ENCODE results near the gene CDKN2AIPNL. TPM values are rescaled to one million over a fixed set of nuclear protein-coding genes. Genes with fewer than 3 reads are reported as not detected.
"Not testable (repeated sequence)": the region's sequence is repeated elsewhere in the genome, so short reads cannot be mapped to it uniquely, and the experiment has no call there.

The CDKN2AIPNL gene
- total RNA-seq, 1 experiment from 2014 or later = 43.6 TPM

- in situ Hi-C loops (cut with HindIII; ENCODE audit: low pct_unique_long_range_greater_than_20kb, low sequenced_read_pairs) = no loop called here
- Histone ChIP-seq H3K27me3 (ENCODE audit: control insufficient read depth, insufficient read depth, low read length) (no peaks in the 10 kb centered on the region), H3K4me3 (ENCODE audit: low read depth in 2 of 2, low read length in 2 of 2) (no peak overlapping the region), H3K4me1 (ENCODE audit: control insufficient read depth, insufficient read depth, low read length) (peaks cover 3% of the 10 kb centered on the region; the same call in 1 of the 2 replicates), H3K27ac (ENCODE audit: low read length) (no peak overlapping the region), H3K9me3 (ENCODE audit: control insufficient read depth, insufficient read depth, low read depth, low read length) (no peaks in the 10 kb centered on the region), H3K36me3 (ENCODE audit: control insufficient read depth, insufficient read depth, low read length) (no peaks in the 10 kb centered on the region)
- intact Hi-C loops (cut with micrococcal nuclease; ENCODE audit: unreplicated experiment) = no loop called here
- ChIA-PET POLR2A (no interaction called here), CTCF (no interaction called here)
- DNase-seq (ENCODE audit: low read depth, low spot score) = no peak
- TF ChIP-seq TCF7L2 (IDR thresholded peaks at IDR 0.05; ENCODE audit: low read depth, low read length) (no peak), SIN3A (IDR thresholded peaks at IDR 0.05; ENCODE audit: borderline replicate concordance, insufficient read depth, low read depth, low read length) (no peak), CTCF (IDR thresholded peaks at IDR 0.05) (no peak), POLR2AphosphoS5 (IDR thresholded peaks at IDR 0.05; ENCODE audit: low read depth, low read length) (no peak)
- TF ChIP-seq, protein P1, sequence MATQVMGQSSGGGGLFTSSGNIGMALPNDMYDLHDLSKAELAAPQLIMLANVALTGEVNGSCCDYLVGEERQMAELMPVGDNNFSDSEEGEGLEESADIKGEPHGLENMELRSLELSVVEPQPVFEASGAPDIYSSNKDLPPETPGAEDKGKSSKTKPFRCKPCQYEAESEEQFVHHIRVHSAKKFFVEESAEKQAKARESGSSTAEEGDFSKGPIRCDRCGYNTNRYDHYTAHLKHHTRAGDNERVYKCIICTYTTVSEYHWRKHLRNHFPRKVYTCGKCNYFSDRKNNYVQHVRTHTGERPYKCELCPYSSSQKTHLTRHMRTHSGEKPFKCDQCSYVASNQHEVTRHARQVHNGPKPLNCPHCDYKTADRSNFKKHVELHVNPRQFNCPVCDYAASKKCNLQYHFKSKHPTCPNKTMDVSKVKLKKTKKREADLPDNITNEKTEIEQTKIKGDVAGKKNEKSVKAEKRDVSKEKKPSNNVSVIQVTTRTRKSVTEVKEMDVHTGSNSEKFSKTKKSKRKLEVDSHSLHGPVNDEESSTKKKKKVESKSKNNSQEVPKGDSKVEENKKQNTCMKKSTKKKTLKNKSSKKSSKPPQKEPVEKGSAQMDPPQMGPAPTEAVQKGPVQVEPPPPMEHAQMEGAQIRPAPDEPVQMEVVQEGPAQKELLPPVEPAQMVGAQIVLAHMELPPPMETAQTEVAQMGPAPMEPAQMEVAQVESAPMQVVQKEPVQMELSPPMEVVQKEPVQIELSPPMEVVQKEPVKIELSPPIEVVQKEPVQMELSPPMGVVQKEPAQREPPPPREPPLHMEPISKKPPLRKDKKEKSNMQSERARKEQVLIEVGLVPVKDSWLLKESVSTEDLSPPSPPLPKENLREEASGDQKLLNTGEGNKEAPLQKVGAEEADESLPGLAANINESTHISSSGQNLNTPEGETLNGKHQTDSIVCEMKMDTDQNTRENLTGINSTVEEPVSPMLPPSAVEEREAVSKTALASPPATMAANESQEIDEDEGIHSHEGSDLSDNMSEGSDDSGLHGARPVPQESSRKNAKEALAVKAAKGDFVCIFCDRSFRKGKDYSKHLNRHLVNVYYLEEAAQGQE (IDR thresholded peaks at IDR 0.05; ENCODE audit: insufficient read depth in 1 of 2, low read depth in 2 of 2, low read length in 1 of 2) = no peak
- no TSS peak for BruUV-seq (replicated peaks)
- no peak for ATAC-seq
Observed at GRCh38 chr5:134423376-134423775, 11.7 kb upstream of the CDKN2AIPNL start.

GRCh38 chr5:134422791-134423365, 11.2 kb upstream of the CDKN2AIPNL start:
- CTCF ChIA-PET = no interaction called here
- Histone ChIP-seq H3K9me3 (ENCODE audit: control insufficient read depth, insufficient read depth, low read depth, low read length) (no peaks in the 10 kb centered on the region), H3K27ac (ENCODE audit: low read length) (no peak overlapping the region), H3K4me3 (ENCODE audit: low read depth in 2 of 2, low read length in 2 of 2) (no peak overlapping the region), H3K27me3 (ENCODE audit: control insufficient read depth, insufficient read depth, low read length) (no peaks in the 10 kb centered on the region), H3K4me1 (ENCODE audit: control insufficient read depth, insufficient read depth, low read length) (no peaks in the 10 kb centered on the region), H3K36me3 (ENCODE audit: control insufficient read depth, insufficient read depth, low read length) (no peaks in the 10 kb centered on the region)
- intact Hi-C loops (cut with micrococcal nuclease; ENCODE audit: unreplicated experiment) (no loop called here), in situ Hi-C loops (cut with HindIII; ENCODE audit: low pct_unique_long_range_greater_than_20kb, low sequenced_read_pairs) (no loop called here)
- DNase-seq (ENCODE audit: low read depth, low spot score) (no peak), ATAC-seq (no peak)
- no TSS peak for BruUV-seq (replicated peaks)
- POLR2A ChIA-PET = no interaction called here
- TF ChIP-seq POLR2AphosphoS5 (IDR thresholded peaks at IDR 0.05; ENCODE audit: low read depth, low read length) (no peak), SIN3A (IDR thresholded peaks at IDR 0.05; ENCODE audit: borderline replicate concordance, insufficient read depth, low read depth, low read length) (no peak), TCF7L2 (IDR thresholded peaks at IDR 0.05; ENCODE audit: low read depth, low read length) (no peak), CTCF (IDR thresholded peaks at IDR 0.05) (no peak)
- TF ChIP-seq, protein P1 (IDR thresholded peaks at IDR 0.05; ENCODE audit: insufficient read depth in 1 of 2, low read depth in 2 of 2, low read length in 1 of 2) = no peak

GRCh38 chr5:134421038-134421437, 9.4 kb upstream of the CDKN2AIPNL start:
- DNase-seq (ENCODE audit: low read depth, low spot score); H3K9me3 ChIP-seq (ENCODE audit: control insufficient read depth, insufficient read depth, low read depth, low read length); H3K36me3 ChIP-seq (ENCODE audit: control insufficient read depth, insufficient read depth, low read length); BruUV-seq (replicated peaks); H3K27ac ChIP-seq (ENCODE audit: low read length); in situ Hi-C loops (cut with HindIII; ENCODE audit: low pct_unique_long_range_greater_than_20kb, low sequenced_read_pairs); intact Hi-C loops (cut with micrococcal nuclease; ENCODE audit: unreplicated experiment); H3K4me3 ChIP-seq (ENCODE audit: low read depth in 2 of 2, low read length in 2 of 2); ATAC-seq; H3K4me1 ChIP-seq (ENCODE audit: control insufficient read depth, insufficient read depth, low read length); H3K27me3 ChIP-seq (ENCODE audit: control insufficient read depth, insufficient read depth, low read length); CTCF ChIA-PET; POLR2A ChIA-PET: not testable (repeated sequence)

Measured in Panc1 (cell line).